GM23248 (cell line): ENCODE measurements around the gene IFIH1. TPM values are rescaled to one million over a fixed set of nuclear protein-coding genes. Genes with fewer than 3 reads are reported as not detected.

Experiments
- DNase-seq: peaks from one replicate; pipeline ENCODE4 v3.0.0-alpha.2; 2015
- H2AFZ ChIP-seq: fragments of 200-600 bp; sonication (generic); 2 replicates; pipeline ENCODE4 v1.6.1; 2016; ENCODE audit warnings: antibody characterized with exemption
- H3F3A ChIP-seq: fragments of 200-600 bp; sonication (generic); 2 replicates; pipeline ENCODE4 v1.6.1; 2016; ENCODE audit warnings: mild to moderate bottlenecking, antibody characterized with exemption, mixed run types; ENCODE audit not compliant: insufficient read depth
- H3K27ac ChIP-seq: fragments of 200-600 bp; sonication (generic); 2 replicates; pipeline ENCODE4 v1.5.1; 2016; ENCODE audit warnings: mild to moderate bottlenecking
- H3K27me3 ChIP-seq: fragments of 200-600 bp; sonication (generic); replicated peaks from 2 replicates; pipeline ENCODE4 v1.6.1; 2016; ENCODE audit warnings: mild to moderate bottlenecking; ENCODE audit not compliant: insufficient read depth
- H3K36me3 ChIP-seq: fragments of 200-600 bp; sonication (generic); 2 replicates; pipeline ENCODE4 v1.6.1; 2016; ENCODE audit warnings: low read depth, mild to moderate bottlenecking
- H3K4me1 ChIP-seq: fragments of 200-600 bp; sonication (generic); 2 replicates; pipeline ENCODE4 v1.6.1; 2016; ENCODE audit warnings: mild to moderate bottlenecking; ENCODE audit not compliant: insufficient read depth
- H3K4me2 ChIP-seq: fragments of 200-600 bp; sonication (generic); one replicate; pipeline ENCODE4 v1.6.1; 2016; ENCODE audit warnings: mild to moderate bottlenecking; ENCODE audit not compliant: unreplicated experiment
- H3K4me3 ChIP-seq: fragments of 200-600 bp; sonication (generic); 2 replicates; pipeline ENCODE4 v1.5.1; 2016; ENCODE audit warnings: mild to moderate bottlenecking
- H3K79me2 ChIP-seq: fragments of 200-600 bp; sonication (generic); 2 replicates; pipeline ENCODE4 v1.6.1; 2016; ENCODE audit warnings: mild to moderate bottlenecking; ENCODE audit not compliant: insufficient read depth
- H3K9ac ChIP-seq: fragments of 200-600 bp; sonication (generic); 2 replicates; pipeline ENCODE4 v1.6.1; 2016; ENCODE audit warnings: mild to moderate bottlenecking
- H3K9me2 ChIP-seq: fragments of 200-600 bp; sonication (generic); 2 replicates; pipeline ENCODE4 v1.6.1; 2016; ENCODE audit warnings: mixed run types, mild to moderate bottlenecking, moderate library complexity; ENCODE audit not compliant: insufficient read depth
- H3K9me3 ChIP-seq: fragments of 200-600 bp; sonication (generic); one replicate; pipeline ENCODE4 v1.6.1; 2017; ENCODE audit warnings: low read depth
- H4K20me1 ChIP-seq: fragments of 200-600 bp; sonication (generic); 2 replicates; pipeline ENCODE4 v1.6.0; 2016; ENCODE audit not compliant: insufficient read depth
- EZH2 ChIP-seq: fragments of 200-600 bp; sonication (generic); IDR thresholded peaks from 2 replicates; pipeline ENCODE4 v1.6.1; 2018; ENCODE audit warnings: antibody characterized with exemption, mild to moderate bottlenecking; ENCODE audit not compliant: insufficient read depth, poor library complexity, severe bottlenecking
- EZH2phosphoT487 ChIP-seq: fragments of 200-600 bp; sonication (generic); IDR thresholded peaks from 2 replicates; pipeline ENCODE4 v1.6.1; 2018; ENCODE audit warnings: antibody characterized with exemption, moderate library complexity, mild to moderate bottlenecking, low read depth; ENCODE audit not compliant: insufficient read depth
- WGBS, 2 experiments: methylation state at CpG; one replicate each; pipeline ENCODE4 v1.1.6; 2015 to 2017; ENCODE audit warnings: low lambda C conversion rate in 2 of 2, low coverage in 1 of 2; ENCODE audit errors: missing lambda C conversion rate in 2 of 2; 5-methylcytosine and 5-hydroxymethylcytosine counted together
- in situ Hi-C: fragments of 300-500 bp; cut with MboI; formaldehyde crosslinking; loops from 2 replicates; pipeline ENCODE4 v1.15.0; 2020
- polyA plus RNA-seq: library from polyadenylated mRNA; unstranded; fragments of >200 nt; fragmentation: Nextera tagmentation; extraction: Ambion mirVana; gene quantifications from 2 replicates; pipeline ENCODE4 v1.2.1, GENCODE V29; 2016
- total RNA-seq: library from RNA; depleted of rRNA; stranded (reverse); fragments of >200 nt; shearing (Covaris generic); gene quantifications from 2 replicates; pipeline ENCODE4 v1.2.3, GENCODE V29; 2014

The IFIH1 gene
- total and polyA plus RNA-seq, 2 experiments from 2014 or later, result 1.3 to 1.6 TPM

- 26 to 27% methylated on average over 5 of the region's 5 CpGs for WGBS, 2 experiments
- Histone ChIP-seq H3K79me2 (no peaks in the 10 kb centered on the region), H3K4me3 (no peak overlapping the region), H3K27ac (no peak overlapping the region), H3K9me3 (no peaks in the 10 kb centered on the region), H3K9ac (no peak overlapping the region), H3K4me2 (no peak overlapping the region), H3K36me3 (no peaks in the 10 kb centered on the region), H4K20me1 (no peaks in the 10 kb centered on the region), H2AFZ (no peak overlapping the region), H3F3A (no peaks in the 10 kb centered on the region), H3K4me1 (no peaks in the 10 kb centered on the region), H3K27me3 (no peaks in the 10 kb centered on the region), H3K9me2 (no peaks in the 10 kb centered on the region)
- peak; percentile 33 for DNase-seq
- TF ChIP-seq EZH2 (no peak), EZH2phosphoT487 (no peak)
- in situ Hi-C loops, result no loop called here
Observed at GRCh38 chr2:162327134-162327769, 8.8 kb upstream of the IFIH1 start.

DNA sequence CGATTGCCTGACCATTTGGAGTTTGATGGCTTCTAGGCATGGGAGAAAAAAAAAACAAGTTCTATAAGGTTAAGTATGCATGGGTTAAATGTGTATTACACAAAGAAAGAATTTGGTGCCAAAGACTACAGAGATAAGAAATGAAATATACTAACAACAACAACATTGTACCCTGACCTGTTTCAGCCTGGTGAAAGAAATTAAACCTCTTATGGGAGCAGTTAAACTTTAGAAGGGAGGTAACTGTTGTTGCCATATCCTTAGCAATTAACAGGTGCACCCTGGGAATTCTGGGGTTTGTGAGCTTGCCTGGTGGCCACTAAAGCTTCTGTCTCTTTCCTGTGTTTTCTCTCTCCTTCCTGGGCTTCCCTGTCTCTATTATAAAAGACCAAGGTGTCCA is 6.5 kb upstream of the IFIH1 start:
- in situ Hi-C loops, result loop anchor here (25.0 kb wide), 1 partner anchor 738 kb away; no protein-coding TSS in a partner anchor
- no peak for DNase-seq
- TF ChIP-seq EZH2 (no peak), EZH2phosphoT487 (no peak)
- Histone ChIP-seq H3K4me2 (no peak overlapping the region), H3K36me3 (no peaks in the 10 kb centered on the region), H3K79me2 (no peaks in the 10 kb centered on the region), H3K27ac (no peak overlapping the region), H2AFZ (no peak overlapping the region), H3K9me2 (no peaks in the 10 kb centered on the region), H3F3A (no peaks in the 10 kb centered on the region), H3K9ac (no peak overlapping the region), H4K20me1 (no peaks in the 10 kb centered on the region), H3K4me1 (no peaks in the 10 kb centered on the region), H3K9me3 (no peaks in the 10 kb centered on the region), H3K27me3 (no peaks in the 10 kb centered on the region), H3K4me3 (no peak overlapping the region)
- 86 to 100% methylated on average over 1 of the region's 1 CpG for WGBS, 2 experiments

GRCh38 chr2:162320864-162321517 is 2.5 kb upstream of the IFIH1 start:
- Histone ChIP-seq H2AFZ (no peak overlapping the region), H4K20me1 (no peaks in the 10 kb centered on the region), H3K4me2 (no peak overlapping the region), H3K4me3 (no peak overlapping the region), H3K9me2 (no peaks in the 10 kb centered on the region), H3K79me2 (no peaks in the 10 kb centered on the region), H3K36me3 (no peaks in the 10 kb centered on the region), H3K4me1 (no peaks in the 10 kb centered on the region; the same call in 1 of the 2 replicates), H3K9ac (no peak overlapping the region), H3K9me3 (no peaks in the 10 kb centered on the region), H3F3A (no peaks in the 10 kb centered on the region), H3K27ac (no peak overlapping the region), H3K27me3 (no peaks in the 10 kb centered on the region)
- no peak for DNase-seq
- in situ Hi-C loops, result loop anchor here (25.0 kb wide), 1 partner anchor 734 kb away; no protein-coding TSS in a partner anchor
- TF ChIP-seq EZH2 (no peak), EZH2phosphoT487 (no peak)
- 18 to 20% methylated on average over 1 of the region's 1 CpG for WGBS, 2 experiments

- Histone ChIP-seq H3K4me2 (peak overlapping the region; percentile 85), H3K36me3 (no peaks in the 10 kb centered on the region), H3K27me3 (no peaks in the 10 kb centered on the region), H3K9ac (peak overlapping the region; percentile 82), H3K27ac (no peak overlapping the region), H3F3A (no peaks in the 10 kb centered on the region), H3K4me3 (peak overlapping the region; percentile 88), H3K9me2 (no peaks in the 10 kb centered on the region), H3K79me2 (no peaks in the 10 kb centered on the region), H3K4me1 (no peaks in the 10 kb centered on the region; the same call in 1 of the 2 replicates), H2AFZ (peak overlapping the region; percentile 98), H4K20me1 (no peaks in the 10 kb centered on the region), H3K9me3 (no peaks in the 10 kb centered on the region)
- TF ChIP-seq EZH2 (no peak), EZH2phosphoT487 (no peak)
- in situ Hi-C loops, result loop anchor here (25.0 kb wide), 1 partner anchor 731 kb away; no protein-coding TSS in a partner anchor
- DNase-seq, result peak; percentile 64
- 3% methylated on average over 16 of the region's 16 CpGs for WGBS, 2 experiments
Observed at GRCh38 chr2:162317861-162318327, 590 bp downstream of the IFIH1 start.
